BLaER1 treated with 17β-estradiol and CSF1 and Interleukin-3, amounts not matched to agents 10 nM and 100 nM (cell line): ENCODE data around the gene STAC2.

Experiments
- H3K27ac ChIP-seq, 11 experiments: shearing (Covaris generic); formaldehyde crosslinking; 2 replicates each; pipeline ENCODE4 v1.8.1; 2022
- H3K27me3 ChIP-seq, 11 experiments: shearing (Covaris generic); formaldehyde crosslinking; 2 replicates each; pipeline ENCODE4 v1.8.1; 2022
- H3K36me3 ChIP-seq, 11 experiments: shearing (Covaris generic); formaldehyde crosslinking; 2 replicates each; pipeline ENCODE4 v1.8.1; 2022
- H3K4me1 ChIP-seq, 10 experiments: shearing (Covaris generic); formaldehyde crosslinking; 2 replicates each; pipeline ENCODE4 v1.8.1; 2022
- H3K4me2 ChIP-seq, 11 experiments: shearing (Covaris generic); formaldehyde crosslinking; 2 replicates each; pipeline ENCODE4 v1.8.1; 2022
- H3K4me3 ChIP-seq, 10 experiments: shearing (Covaris generic); formaldehyde crosslinking; 2 replicates each; pipeline ENCODE4 v1.8.1; 2022
- H3K9ac ChIP-seq, 11 experiments: shearing (Covaris generic); formaldehyde crosslinking; 2 replicates each; pipeline ENCODE4 v1.8.1; 2022
- H3K9me3 ChIP-seq, 11 experiments: shearing (Covaris generic); formaldehyde crosslinking; replicated peaks in 1 of 11; 2 replicates each; pipeline ENCODE4 v1.8.1; 2022
- H4K20me1 ChIP-seq, 11 experiments: shearing (Covaris generic); formaldehyde crosslinking; 2 replicates each; pipeline ENCODE4 v1.8.1; 2022
- Cebpa-rat ChIP-seq, 11 experiments: shearing (Covaris generic); IDR thresholded peaks; 2 replicates each; pipeline ENCODE4 v1.8.1; 2022

Gene STAC2

DNA sequence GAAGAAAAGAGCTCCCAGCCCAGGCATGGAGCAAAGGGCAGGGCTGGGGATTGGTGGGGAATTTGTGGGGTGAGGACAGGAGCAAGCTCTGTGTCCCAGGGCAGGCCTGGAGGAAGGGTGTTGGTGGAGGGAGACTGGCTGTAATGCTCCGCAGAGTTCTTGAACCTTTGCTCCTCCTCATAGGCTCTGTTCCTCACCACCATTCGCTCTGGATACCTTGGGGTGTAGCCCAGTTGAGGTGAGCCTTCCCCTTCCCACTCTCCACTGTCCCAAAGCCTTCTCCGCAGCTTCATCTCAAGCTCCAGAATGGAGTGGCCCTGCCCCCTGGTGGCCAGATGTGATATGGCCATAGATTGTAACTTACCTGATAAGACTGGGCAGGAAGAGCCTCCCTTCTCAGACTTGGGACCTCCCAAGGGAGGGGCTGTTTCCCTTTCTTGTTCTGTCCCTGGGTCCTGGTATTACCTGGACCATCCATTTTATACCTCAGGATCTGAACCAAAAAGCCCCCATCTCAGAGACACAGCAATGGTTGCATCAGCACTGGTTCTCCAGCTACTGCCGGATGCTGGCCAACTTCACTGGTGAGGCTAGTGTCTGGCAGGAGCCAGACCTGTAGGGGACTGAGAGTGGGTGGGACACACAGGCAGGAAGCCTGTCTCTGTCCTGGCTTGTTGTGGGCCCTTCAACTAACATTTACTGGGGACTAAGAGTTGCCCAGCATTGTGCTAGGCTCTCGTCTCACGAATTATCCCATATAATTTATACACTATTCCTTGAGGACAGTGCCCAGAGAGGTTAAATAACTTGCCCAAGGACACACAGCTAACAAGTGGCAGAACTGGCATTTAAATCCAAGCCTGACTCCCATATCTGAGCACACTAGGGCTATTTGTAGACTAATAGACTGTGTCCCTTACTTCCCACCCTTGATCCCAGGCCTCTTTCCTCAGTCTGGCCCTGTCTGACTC, 19.1 kb upstream of the STAC2 start:
- no peaks in the 10 kb centered on the region for H3K27me3 ChIP-seq
- peaks cover 0 to 7% (median 4%) of the 10 kb centered on the region in 11 experiments; a peak in 8 of 22 replicates for H4K20me1 ChIP-seq
- no peaks in the 10 kb centered on the region for H3K9me3 ChIP-seq
- peaks cover 16 to 52% (median 43%) of the 10 kb centered on the region in 10 experiments for H3K4me1 ChIP-seq
- H3K36me3 ChIP-seq = no peaks in the 10 kb centered on the region
- H3K27ac ChIP-seq = peak overlapping the region in 9 of 11 experiments; percentile 22 to 76 (median 66); a peak in 17 of 22 replicates
- TF ChIP-seq Cebpa-rat (IDR thresholded peaks at IDR 0.05) = no peak
- peak overlapping the region in 10 of 11 experiments; percentile 28 to 69 (median 58); a peak in 15 of 22 replicates for H3K9ac ChIP-seq
- H3K4me3 ChIP-seq = peak overlapping the region in 8 of 10 experiments; percentile 30 to 60 (median 44); a peak in 15 of 20 replicates
- peak overlapping the region; percentile 79 to 98 (median 96) for H3K4me2 ChIP-seq

DNA sequence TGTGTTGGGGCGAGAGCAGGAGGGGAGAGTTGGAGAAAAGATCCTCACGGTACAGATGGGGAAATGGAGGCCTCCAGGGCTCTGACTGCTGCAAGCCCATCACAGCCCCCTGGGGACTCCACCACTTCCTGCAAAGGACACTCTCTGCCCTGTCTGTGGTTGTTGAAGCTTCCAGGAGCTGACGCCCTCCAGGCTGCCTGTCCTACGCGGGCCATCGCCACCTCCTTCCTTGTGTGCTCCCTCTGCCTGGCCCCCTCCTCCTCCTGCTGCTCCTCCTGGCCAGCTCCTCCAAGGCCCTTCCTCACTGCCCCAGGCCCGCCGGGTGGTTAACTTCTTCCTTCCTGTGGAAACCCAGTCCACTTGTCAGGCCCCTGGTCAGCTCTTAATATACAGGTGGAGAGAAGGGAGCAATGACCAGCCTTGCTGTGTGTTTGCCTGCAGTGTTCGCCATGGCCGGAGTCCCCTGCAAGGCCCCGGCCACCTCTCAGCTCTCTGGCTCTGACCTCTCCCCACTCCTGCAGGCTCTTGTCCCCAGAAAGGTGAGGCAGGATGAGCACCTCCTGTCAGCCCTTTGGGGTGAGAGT, 18.4 kb upstream of the STAC2 start:
- Histone ChIP-seq H3K4me2 (peak overlapping the region; percentile 79 to 98 (median 96)), H3K4me3 (peak overlapping the region in 9 of 10 experiments; percentile 11 to 60 (median 43); a peak in 15 of 20 replicates), H3K9ac (peak overlapping the region; percentile 13 to 69 (median 56); a peak in 16 of 22 replicates), H3K4me1 (peaks cover 16 to 60% (median 50%) of the 10 kb centered on the region in 10 experiments), H3K27ac (peak overlapping the region in 9 of 11 experiments; percentile 22 to 76 (median 66); a peak in 17 of 22 replicates), H3K9me3 (no peaks in the 10 kb centered on the region), H4K20me1 (peaks cover 0 to 7% (median 4%) of the 10 kb centered on the region in 11 experiments; a peak in 8 of 22 replicates), H3K36me3 (no peaks in the 10 kb centered on the region), H3K27me3 (no peaks in the 10 kb centered on the region; a peak in 1 of 22 replicates)
- TF ChIP-seq Cebpa-rat (IDR thresholded peaks at IDR 0.05) = peak in 5 of 11 experiments; percentile 18 to 80 (median 64); a peak in 4 of 22 replicates

DNA sequence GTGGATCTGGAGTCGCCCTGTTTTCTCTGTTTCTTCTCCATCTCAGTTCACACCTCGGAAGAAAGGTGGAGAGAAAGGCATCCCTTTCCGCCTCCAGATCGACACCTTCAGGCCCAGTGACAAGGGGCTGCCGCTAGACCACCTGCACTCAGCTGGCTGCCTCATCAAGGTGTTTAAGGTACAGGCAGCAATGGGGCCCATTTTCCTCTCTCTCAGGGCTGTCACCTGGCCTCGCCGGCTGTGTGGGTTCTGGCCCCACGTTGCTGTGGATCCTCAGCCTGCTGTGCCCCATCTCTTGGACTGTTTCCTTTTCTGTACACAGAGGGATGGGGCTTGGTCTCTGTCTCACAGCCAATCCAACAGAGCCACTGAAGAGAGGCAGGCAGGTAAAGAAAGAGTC, 17.4 kb upstream of the STAC2 start:
- no peak for TF ChIP-seq Cebpa-rat (IDR thresholded peaks at IDR 0.05)
- peaks cover 0 to 7% (median 4%) of the 10 kb centered on the region in 11 experiments; a peak in 8 of 22 replicates for H4K20me1 ChIP-seq
- no peaks in the 10 kb centered on the region for H3K9me3 ChIP-seq
- H3K9ac ChIP-seq = peak overlapping the region in 8 of 11 experiments; percentile 49 to 69 (median 61); a peak in 6 of 22 replicates
- no peaks in the 10 kb centered on the region for H3K36me3 ChIP-seq
- H3K27me3 ChIP-seq = no peaks in the 10 kb centered on the region; a peak in 1 of 22 replicates
- peaks cover 25 to 69% (median 60%) of the 10 kb centered on the region in 10 experiments for H3K4me1 ChIP-seq
- H3K27ac ChIP-seq = peak overlapping the region in 7 of 11 experiments; percentile 53 to 76 (median 66); a peak in 9 of 22 replicates
- peak overlapping the region in 2 of 10 experiments; percentile 32 to 49; a peak in 1 of 20 replicates for H3K4me3 ChIP-seq
- peak overlapping the region; percentile 79 to 98 (median 96); a peak in 19 of 22 replicates for H3K4me2 ChIP-seq

DNA sequence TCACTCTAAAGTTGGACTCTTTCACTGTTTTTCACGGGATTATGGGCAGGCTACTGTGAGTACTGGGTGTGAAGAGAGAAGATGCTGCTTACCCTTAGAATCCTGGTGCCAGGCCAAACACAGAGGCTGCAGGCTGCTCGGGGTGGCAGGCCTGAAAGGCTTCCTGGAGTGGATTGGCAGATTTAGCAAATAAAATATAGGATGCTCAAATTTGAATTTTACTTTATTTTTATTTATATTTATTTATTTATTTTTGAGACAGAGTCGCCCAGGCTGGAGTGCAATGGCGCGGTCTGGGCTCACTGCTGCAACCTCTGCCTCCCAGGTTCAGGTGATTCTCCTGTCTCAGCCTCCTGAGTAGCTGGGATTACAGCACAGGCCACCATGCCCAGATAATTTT, 14.9 kb upstream of the STAC2 start:
- H3K9ac ChIP-seq = no peak overlapping the region
- H3K4me3 ChIP-seq = no peak overlapping the region
- H3K4me2 ChIP-seq = no peak overlapping the region
- TF ChIP-seq Cebpa-rat (IDR thresholded peaks at IDR 0.05) = no peak
- peaks cover 0 to 7% (median 5%) of the 10 kb centered on the region in 11 experiments; a peak in 8 of 22 replicates for H4K20me1 ChIP-seq
- H3K27me3 ChIP-seq = no peaks in the 10 kb centered on the region; a peak in 1 of 22 replicates
- peaks cover 31 to 86% (median 80%) of the 10 kb centered on the region in 10 experiments for H3K4me1 ChIP-seq
- no peak overlapping the region for H3K27ac ChIP-seq
- no peaks in the 10 kb centered on the region for H3K36me3 ChIP-seq
- no peaks in the 10 kb centered on the region for H3K9me3 ChIP-seq

DNA sequence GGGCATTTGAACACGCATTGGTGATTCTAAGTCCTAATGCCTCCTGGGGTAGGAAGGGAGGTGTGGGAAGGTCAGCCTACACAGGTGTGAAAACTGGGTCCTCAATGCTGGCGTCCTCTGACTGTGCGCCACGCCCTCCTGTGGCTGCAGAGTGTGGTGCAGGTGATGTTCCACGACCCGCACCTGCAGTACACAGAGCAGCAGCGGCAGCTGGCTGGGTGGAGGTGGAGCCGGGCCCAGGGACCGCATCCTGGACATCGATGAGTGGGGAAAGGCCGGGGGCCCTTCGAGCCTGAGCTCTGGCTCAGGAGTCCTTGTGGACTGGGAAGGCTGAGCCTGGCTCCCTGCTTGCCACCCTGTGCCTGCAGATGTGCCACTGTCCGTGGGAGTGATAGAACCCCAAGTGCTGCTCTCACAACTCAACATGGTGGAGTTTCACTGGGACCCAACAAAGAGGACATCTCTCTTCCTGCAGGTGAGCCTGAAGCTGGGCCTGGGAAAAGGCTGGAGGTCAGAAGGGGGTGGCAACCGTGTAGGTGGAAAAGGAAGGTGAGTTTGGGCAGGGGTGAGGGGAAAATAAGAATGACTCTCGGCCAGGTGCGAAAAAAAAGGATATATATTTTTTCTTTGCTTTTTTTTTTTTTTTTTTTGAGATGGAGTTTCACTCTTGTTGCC, 14.0 kb upstream of the STAC2 start:
- H3K27me3 ChIP-seq = no peaks in the 10 kb centered on the region; a peak in 1 of 22 replicates
- H3K9ac ChIP-seq = no peak overlapping the region
- no peak overlapping the region for H3K4me3 ChIP-seq
- H3K4me2 ChIP-seq = peak overlapping the region in 9 of 11 experiments; percentile 64 to 94 (median 86); a peak in 17 of 22 replicates
- no peaks in the 10 kb centered on the region for H3K36me3 ChIP-seq
- H4K20me1 ChIP-seq = peaks cover 0 to 7% (median 5%) of the 10 kb centered on the region in 11 experiments; a peak in 8 of 22 replicates
- H3K4me1 ChIP-seq = peaks cover 31 to 91% (median 85%) of the 10 kb centered on the region in 10 experiments
- H3K27ac ChIP-seq = no peak overlapping the region
- no peak for TF ChIP-seq Cebpa-rat (IDR thresholded peaks at IDR 0.05)
- H3K9me3 ChIP-seq = no peaks in the 10 kb centered on the region

DNA sequence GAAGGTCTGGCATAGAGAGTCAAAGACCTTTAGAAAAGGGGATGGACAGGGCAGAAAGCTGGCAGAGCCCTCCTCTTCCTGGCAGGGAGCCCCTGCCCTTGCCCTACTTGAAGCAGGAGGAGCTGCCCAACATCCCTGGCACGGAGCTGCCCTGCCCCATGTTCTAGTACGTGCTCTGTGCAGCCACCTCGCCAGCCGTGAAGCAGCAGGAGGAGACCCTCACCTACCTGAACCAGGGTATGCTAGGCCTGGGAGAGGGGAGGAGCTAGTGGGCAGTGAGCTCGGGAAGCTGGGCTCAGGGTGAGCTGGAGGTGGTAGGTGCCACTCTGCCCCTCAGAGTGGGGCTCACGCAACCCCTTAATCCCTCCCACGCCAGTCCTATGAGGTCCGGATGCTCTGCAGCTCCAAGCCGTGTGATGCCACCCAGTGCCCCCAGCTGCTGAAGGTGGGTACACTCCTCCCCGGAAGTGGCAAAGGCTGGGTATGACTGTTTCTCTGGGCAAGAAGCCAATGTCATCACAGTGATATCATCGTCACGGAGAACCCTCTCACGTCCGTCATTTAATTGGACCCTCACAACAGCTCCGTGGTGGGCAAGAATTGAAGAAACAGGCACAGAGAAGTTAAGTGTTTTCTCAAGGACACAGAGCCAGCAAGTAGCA, 12.7 kb upstream of the STAC2 start:
- H4K20me1 ChIP-seq = 0 out of 22 replicates have a peak, but pooled peaks cover 0 to 5% (median 0%) of the 10 kb centered on the region in 11 experiments
- peak overlapping the region in 9 of 11 experiments; percentile 4 to 65 (median 41); a peak in 16 of 22 replicates for H3K27ac ChIP-seq
- H3K4me2 ChIP-seq = peak overlapping the region; percentile 79 to 94 (median 87)
- H3K36me3 ChIP-seq = no peaks in the 10 kb centered on the region
- H3K27me3 ChIP-seq = no peaks in the 10 kb centered on the region; a peak in 1 of 22 replicates
- no peaks in the 10 kb centered on the region for H3K9me3 ChIP-seq
- H3K4me1 ChIP-seq = peaks cover 18 to 79% (median 72%) of the 10 kb centered on the region in 10 experiments
- peak overlapping the region in 2 of 10 experiments; percentile 2 to 9; a peak in 2 of 20 replicates for H3K4me3 ChIP-seq
- peak overlapping the region in 6 of 11 experiments; percentile 14 to 65 (median 33); a peak in 11 of 22 replicates for H3K9ac ChIP-seq
- TF ChIP-seq Cebpa-rat (IDR thresholded peaks at IDR 0.05) = no peak

- no peaks in the 10 kb centered on the region for H3K9me3 ChIP-seq
- H3K4me1 ChIP-seq = peaks cover 15 to 75% (median 66%) of the 10 kb centered on the region in 10 experiments
- H4K20me1 ChIP-seq = 0 out of 22 replicates have a peak, but pooled peaks cover 0 to 5% (median 0%) of the 10 kb centered on the region in 11 experiments
- peak overlapping the region in 4 of 11 experiments; percentile 41 to 62 (median 58); a peak in 4 of 22 replicates for H3K27ac ChIP-seq
- peak overlapping the region; percentile 79 to 94 (median 87); a peak in 21 of 22 replicates for H3K4me2 ChIP-seq
- H3K36me3 ChIP-seq = no peaks in the 10 kb centered on the region
- no peaks in the 10 kb centered on the region; a peak in 1 of 22 replicates for H3K27me3 ChIP-seq
- no peak overlapping the region for H3K4me3 ChIP-seq
- TF ChIP-seq Cebpa-rat (IDR thresholded peaks at IDR 0.05) = no peak
- peak overlapping the region in 3 of 11 experiments; percentile 19 to 61 (median 22); a peak in 5 of 22 replicates for H3K9ac ChIP-seq
Measured at GRCh38 chr17:39237586-39237985, 11.8 kb upstream of the STAC2 start.
